Measurements from ENCODE around the gene MXD4.
"Not testable (repeated sequence)": the region's sequence is repeated elsewhere in the genome, so short reads cannot be mapped to it uniquely, and the experiment has no call there.

Gene MXD4

DNA sequence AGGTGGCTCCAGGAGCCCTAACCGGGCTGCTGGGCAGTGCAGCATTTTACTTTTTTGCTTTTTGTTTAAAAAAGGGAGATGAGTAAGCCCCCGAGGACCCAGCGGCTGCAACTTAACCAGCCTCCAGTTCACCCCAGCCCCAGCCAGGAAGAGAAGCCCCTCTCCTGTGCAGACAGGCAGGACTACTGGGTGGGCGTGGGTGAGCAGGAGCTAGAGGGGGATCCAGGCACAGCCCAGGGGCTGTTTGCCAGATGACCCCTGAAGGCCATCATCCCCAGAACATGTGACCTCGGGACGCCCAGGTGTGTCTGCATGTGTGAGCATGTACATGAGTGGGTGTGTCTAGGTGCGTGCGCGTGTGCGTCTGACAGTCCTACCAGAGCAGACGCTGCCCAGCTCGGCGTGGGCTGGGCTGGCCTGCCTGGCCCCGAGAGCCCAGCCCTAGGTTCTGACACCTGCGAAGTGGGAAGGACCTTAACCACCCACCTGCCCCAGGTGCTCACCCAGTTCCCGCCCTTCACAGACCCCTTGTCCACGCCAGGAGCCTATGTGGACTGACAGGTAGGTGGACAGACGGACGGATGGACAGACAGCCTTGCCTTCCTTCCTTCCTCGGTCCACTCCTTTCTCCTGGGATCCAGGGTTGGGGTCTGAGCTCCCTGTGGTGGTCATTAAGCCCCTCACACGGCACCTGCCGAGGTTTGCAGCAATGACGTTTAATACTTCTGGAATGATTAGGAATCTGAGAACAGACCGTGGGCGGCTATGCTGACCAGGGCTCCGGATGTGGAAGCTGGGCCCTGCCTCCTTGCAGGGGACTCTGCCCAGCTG lies 12.2 kb downstream of the MXD4 start:
- FAIRE-seq = no peak

DNA sequence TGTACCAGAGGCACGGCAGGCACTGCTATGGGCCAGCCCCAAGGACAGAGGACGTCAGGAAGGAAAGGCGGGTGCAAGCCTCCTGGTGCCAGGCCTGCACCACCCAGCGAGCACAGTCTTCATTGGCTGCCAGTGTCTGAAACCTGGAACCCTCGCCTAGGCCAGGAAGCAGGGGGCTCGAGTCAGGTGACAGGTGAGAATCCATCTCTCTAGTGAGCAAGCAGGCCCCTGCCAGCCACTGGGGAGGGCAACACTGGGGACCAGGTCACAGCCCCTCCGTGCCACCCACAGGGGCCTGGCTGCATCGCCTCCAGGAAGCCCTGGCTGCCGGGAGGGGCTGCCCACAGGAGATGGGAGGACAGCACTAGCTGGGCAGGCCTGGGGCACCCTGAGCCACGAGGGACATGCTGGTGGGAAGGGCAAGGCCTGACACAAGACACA lies 13.1 kb downstream of the MXD4 start:
- no peak for FAIRE-seq

DNA sequence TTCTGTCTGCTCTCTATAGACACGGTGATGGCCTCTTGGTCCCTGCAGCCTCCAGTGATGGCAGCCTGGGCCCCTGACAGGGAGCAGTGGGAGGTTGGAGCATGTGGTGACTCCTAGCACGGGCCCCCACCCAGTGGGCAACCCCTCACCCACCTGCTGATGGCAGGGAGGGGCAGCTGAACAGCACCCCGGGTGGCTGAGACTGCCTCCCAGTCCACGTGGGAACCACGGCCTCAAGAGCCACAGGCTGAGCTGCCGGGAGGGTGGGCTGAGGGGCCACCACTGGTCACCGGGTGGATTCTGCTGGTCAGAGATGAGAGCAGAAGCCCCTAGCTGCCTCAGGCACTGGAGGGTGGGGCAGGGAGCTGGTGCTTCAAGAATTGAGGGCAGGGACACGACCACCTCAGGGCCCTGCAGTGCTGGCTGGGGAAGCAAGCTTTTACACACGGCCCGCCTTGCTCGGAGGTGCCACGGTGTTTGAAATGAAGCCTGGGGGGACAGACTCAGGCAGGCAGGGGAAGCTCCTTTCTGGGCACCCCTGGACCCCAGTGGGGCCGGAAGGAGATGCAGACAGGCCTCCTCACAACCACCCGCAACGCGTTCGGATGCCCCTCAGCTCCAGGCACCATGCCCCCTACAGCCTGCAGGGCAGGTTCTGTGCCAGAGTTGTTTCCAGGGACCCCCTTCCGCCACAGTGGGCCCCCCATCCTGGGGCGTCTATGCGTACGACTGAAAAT lies 13.7 kb downstream of the MXD4 start:
- no peak for FAIRE-seq

DNA sequence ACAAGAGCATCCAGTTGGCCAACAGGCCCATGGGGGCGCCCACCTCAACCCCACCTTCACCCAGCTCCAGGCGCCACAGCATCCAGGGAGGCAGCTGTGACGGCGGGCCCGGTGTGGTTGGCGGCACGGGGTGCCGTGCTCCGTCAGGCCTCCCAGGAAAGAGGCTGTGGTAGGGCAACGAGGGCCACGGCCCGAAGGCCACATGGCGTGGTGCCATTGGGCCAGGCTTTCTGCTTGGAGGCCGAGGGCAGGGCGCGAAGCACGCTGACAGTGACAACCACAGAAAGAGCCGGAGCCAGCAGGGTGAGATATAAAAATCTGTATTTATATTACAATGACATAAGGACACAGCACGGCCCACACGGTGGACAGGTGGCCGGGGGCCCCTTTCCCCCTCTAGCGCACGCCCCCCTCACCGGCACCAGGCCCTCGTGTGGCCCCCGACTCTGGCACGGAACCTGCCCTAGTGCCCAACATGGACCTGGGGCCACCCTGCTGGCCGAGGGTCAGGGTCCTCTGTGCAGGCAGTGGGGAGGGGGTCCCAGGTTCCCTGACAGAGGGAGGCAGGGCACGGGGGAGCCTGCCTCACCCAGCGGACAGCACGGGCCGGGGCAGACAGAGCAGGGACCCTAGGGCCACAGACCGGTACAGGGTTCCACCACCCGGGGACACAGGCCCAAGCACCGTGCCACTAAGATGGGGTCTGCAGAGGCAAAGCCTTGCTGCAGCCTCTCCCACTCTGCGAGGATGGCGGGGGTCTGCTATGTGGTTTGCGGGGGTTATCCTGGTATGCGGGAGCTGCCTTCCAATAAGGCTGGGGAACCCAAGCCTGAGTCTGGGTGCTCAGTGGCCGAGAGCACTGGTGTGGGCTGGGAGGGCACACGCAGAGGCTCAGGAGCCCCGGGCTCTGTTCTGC lies 14.5 kb downstream of the MXD4 start:
- no peak for FAIRE-seq

DNA sequence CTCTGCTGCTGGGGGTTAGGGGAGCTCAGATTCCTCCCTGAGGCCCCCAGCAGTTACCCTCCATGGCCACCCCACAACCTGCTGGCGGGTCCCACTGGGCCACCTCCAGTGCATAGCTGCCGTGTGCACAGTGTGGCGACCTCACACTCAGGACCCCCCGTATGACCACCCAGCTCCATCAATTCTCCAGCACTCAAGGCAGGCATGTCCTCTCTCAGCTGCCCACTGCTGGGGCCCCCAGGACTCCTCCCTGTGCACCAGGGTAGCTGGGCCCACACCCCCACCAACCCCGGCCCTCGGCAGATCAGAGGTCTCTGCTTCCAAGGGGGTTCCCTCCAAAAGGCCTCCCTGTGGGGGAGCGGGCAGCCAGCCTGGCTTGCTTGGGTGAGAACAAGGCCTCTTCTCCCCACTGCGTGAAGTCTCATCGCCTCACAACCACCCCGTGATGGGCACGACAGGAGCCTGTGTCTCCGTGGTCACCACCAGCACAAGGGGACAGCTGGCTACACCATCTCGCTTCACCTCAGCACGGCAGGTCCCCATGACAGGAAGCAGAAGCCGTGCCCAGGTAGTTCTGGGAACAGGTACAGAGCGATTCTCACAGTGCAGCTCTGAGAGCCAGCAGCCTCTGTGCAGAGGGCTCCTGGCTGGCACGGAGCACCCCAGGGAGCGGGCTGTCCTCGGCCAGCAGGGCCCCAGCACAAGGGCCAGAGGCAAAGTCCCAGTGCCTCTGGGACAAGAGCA lies 15.4 kb downstream of the MXD4 start:
- FAIRE-seq = no peak

DNA sequence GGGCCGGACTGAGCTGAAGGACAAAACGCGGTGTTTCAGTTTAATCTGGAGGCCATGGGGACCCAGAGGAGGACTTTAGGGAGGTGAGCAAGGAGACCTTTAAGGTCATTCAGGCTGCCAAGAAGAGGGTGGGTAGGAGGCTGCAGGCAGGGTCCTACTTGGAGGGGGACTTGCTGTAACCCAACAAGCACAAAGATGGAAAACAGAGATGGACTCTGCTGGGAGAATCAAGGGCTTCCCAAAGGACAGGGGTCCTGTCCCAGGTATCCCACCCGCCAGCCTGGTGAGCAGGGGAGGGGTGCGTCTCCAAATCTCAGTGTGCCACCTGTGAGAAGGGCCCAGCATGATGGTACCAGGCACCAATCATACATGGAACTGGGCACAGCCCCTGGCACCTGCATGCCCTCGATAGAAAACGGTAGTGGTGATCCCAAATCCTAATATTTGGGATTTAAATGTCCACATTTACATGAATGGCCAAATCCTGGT lies 16.1 kb downstream of the MXD4 start:
- no peak for FAIRE-seq

DNA sequence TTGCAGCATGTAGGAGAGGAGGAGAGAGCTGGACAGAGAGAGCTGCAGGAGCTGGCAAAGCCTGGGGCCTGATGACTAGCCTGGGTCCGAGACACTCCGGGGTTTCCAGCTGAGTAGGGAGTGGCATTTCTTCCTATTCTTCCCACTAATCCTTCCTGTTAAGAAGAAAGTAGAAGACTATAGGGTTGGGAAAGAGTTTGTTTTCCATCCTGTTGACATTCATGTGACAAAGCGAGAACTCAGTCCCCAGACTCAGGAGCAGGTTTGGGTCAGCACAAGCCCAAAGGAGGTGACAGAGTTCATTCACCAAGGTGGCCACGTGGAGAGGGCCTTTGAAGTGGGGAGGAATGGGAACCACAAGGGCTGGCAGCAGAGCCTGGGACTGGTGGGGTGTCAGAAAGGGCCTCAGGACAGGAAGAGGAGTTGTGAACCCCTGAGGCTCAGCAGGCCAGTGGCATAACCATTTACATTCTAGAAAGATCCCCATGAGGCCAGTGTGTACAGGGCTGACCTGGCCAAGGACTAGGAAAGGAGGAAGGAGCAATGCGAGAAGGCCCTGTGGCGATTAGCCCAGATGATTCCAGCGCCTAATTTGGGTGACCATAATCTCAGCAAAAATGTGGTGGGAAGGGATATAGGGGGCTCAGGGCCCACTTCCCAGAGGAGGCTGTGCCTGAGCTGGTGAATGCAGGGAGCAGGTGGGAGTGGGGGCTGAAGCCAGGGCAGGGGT lies 16.7 kb downstream of the MXD4 start:
- FAIRE-seq = no peak

DNA sequence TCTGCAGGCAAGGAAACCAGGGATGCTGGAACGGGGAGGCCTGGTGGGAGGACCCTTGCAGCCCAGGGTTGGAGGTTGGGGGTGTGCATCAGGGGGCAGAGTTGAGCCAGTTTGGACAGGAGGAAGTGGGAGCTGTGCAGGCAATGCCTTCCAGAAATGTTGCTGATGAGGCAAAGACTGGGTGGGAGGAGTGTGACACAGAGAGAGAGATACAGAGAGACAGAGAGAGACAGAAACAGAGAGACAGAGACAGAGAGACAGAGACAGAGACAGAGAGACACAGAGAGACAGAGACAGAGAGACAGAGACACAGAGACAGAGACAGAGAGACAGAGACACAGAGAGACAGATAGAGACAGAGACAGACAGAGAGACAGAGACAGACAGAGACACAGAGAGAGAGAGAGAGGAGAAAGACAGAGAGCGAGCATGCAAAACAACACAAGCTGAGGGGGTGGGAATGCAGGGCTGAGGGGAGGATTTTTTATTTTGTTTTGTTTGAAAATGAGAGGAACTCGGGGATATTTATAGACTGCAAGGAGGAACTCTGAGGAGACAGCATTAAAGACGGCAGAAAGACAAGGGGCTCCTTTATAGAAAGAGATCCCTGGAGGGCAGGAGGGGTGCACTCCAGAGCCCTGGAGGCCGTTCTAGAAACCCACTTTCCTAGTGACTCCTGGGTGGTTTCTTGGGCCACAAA lies 18.1 kb downstream of the MXD4 start:
- FAIRE-seq = no peak

DNA sequence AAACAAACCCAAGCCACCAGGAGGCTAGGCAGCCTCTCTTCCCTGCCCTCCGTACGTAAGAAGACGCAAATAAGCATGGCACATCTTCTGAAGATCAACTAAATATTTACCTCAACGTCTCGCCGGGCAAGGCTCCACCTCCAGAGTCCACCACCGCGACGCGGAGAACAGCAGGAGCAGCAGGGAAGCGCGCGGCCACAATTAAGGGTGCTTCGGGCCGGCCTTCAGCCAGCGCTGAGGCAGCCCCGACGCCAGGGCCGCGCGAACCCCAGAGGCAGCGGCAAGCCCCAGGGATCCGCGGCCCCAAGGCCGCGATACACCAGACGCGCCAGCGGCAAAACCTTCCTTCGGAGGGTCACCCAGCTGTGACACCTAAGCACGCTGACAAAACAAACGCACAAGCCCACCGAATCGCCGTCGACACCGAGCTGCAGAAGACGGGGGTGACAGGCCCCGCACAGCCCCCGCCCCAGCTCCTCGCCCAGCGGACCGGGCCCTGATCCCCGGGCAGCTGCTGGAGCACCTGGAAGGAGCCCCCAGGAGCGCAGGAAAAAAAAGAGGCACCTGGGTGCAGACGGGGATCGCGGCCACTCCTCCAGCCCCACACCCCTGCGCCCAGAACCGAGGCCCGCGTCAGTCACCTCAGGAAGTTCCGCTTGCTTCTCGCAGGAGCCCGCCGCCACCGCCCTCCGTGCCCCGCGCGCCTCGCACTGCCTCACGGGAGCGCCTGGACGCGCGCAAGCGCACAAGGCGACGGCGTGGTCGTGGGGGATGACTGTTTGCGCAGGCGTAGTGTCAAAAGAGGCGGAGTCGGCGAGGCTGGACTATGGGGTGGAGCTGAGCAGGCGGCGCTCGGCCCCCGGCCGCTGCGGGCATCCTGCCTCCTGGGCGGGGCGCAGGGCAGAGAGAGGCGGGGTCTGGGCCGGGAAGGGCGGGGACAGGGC lies 20.2 kb downstream of the MXD4 start, which contains the start of the genes HAUS3 and POLN:
HAUS3 (minus strand) TSS at position 712 of the 944 bp plus-strand sequence. CDS start 1,175 bp downstream, outside the sequence.
POLN (minus strand) TSS at position 712 of the 944 bp plus-strand sequence. CDS start 12,890 bp downstream, outside the sequence.
- peak; percentile 94 for FAIRE-seq

DNA sequence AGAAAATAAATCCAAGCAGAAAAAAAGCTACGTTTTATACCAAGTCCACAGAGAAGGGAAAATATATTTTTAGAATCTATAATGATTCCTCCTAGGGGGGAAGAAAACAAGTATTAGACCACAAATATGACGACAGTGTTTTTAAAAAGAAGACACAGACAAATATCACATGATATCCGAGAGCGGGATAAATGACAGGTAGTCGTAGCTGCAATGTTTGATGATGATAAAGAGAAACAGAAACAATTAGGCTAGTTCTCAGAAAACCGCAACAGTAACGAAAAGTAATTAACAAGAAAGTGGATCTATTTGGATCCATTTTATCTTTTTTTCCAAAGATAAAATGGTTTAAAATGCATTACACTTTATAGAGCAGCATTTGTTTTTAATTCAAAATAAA lies 20.9 kb downstream of the MXD4 start:
- FAIRE-seq = no peak

DNA sequence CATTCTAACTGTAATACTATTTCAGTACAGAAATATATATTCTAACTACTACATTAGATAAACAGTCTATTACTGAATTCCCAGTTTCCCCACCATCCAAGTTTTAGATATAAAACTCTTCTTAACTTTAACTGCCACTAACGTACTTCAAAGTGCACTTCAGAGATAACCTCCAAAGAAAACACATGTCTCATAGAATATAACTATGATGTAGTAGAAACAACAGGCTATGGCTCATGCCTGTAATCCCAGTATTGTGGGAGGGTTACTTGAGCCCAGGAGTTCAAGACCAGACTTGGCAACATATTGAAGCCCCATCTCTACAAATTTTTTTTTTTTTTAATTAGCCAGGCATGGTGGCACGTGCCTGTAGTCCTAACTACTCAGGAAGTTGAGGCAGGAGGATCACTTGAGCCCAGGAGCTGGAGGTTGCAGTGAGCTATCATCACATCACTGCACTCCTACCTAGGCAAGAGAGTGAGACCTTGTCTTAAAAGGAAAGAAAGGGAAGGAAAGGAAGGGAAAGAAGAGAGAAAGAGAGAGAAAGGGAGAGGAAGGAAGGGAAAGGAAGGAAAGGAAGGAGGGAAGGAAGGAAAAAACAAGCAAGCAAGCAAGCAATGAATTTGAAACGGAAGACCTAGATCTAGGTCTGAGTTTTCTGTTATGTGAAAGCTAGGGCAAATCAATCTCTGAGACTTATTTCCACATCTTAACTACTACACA lies 24.8 kb downstream of the MXD4 start:
- FAIRE-seq = no peak

DNA sequence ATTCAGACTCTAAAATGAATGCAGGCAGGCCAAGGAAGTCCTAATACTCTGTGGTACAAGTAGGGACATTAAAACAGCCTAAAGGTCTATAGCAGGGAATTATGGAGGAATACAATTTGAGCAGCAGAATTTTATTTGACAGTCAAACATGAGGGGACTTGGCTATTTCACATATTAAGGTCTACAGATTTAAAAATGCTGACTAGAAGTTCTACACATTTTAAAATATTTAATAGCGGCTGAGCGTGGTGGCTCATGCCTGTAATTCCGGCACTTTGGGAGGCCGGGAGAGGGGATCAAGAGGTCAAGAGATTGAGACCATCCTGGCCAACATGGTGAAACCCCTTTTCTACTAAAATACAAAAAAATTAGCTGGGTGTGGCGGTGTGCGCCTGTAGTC lies 30.8 kb downstream of the MXD4 start:
- FAIRE-seq = no peak

DNA sequence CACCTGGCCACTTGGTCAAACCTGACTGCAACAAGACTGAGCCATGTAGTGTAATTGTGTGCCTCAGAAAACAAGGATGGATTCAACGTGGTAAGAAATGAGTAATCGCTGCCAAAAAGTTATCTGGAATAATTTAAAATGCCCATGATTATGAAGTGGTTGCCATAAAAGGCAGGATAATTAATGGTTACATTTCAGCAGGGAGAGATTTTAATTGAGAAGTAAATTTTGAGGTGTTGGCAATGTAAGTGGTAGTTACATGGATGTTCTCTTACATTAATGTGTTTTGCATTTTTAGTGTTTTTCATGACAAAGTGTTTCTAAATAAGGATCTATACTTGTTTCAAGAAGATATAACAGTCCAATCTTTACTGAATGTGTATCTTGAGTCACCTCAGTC lies 35.6 kb downstream of the MXD4 start:
- FAIRE-seq = no peak

DNA sequence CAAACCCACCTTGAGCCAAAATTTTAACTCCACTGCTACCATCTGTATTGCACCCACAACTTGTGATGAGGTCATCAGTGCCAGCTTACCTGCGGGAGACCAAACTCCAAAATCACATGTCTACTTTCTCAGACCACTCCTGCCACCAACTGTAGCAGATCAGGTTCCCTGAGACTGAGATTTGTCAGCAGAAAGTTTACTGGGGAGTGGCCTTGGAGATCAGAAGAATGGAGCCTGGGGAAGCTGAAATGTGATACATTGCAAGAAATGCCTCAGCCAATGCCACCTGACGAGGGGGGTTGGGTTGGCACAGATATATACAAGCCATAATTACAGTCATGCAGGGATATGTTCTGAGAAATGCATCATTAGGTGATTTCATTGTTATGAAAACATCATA lies 39.1 kb downstream of the MXD4 start:
- FAIRE-seq = no peak

DNA sequence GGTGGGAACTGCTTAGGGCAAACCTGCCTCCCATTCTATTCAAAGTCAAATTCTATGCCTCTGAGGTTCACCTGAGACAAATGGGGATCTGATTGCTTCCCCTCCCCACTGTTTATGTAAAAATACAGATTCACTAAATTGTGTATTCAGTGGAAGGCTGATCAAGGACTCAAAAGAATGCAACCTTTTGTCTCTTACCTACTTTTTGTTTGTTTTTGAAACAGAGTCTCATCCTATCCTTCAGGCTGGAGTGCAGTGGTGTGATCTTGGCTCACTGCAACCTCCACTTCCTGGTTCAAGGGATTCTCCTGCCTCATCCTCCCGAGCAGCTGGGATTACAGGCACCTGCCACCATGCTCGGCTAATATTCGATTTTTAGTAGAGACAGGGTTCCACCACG lies 40.5 kb downstream of the MXD4 start:
- FAIRE-seq = not testable (repeated sequence)

DNA sequence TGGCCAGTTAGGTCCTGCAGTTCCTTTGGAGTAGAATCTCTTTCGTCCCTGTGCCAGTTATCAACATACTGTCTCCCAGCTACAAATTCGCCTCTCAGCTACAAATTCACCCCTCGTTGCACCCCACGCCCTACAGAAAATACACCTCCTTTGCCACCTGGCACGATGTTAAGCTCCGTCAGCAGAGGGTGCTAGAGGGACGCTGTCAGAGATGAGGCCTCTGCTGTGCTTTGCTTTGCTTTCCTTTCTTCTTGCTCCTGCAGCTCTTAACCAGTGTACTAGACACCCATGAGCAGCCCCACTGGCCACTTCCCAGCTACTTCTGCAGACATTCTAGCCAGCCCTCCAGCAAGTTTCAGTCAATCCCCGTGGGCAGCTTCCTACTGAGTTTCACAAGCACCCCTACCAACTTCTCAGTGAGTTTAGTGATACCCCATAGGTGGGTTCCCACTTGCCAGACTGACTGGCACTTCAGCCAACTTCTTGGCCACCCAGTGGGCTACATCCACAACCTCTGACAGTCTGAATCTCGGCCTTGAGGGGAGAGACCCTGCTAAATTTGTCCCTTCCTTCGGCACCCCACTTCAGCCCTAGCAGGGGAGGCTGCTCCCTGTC lies 41.8 kb downstream of the MXD4 start:
- peak; percentile 77 for FAIRE-seq

DNA sequence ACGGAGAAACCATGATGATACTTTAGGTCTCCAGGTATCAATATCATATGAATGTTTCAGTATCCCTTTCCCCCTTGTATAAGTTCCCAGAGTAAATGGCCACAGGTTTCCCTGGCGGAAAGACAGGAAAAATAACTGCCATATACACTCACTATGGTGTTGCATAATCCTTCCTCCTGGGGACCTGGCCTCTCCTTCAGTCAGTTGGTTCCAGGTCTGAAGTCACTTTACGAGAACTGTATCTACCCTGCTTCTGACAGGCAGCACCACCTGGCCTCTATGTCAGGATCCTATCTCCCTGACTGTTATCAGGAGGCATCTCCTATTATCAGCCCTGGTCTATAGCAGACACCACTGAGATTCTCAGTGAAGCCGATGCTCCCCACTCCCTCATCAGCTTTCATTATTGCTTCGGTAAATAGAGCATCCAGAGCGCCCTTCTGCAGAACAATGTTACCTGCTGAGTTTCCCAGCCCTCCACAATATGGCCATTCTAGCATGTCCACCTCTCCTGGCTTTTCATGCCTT lies 42.6 kb downstream of the MXD4 start:
- no peak for FAIRE-seq

DNA sequence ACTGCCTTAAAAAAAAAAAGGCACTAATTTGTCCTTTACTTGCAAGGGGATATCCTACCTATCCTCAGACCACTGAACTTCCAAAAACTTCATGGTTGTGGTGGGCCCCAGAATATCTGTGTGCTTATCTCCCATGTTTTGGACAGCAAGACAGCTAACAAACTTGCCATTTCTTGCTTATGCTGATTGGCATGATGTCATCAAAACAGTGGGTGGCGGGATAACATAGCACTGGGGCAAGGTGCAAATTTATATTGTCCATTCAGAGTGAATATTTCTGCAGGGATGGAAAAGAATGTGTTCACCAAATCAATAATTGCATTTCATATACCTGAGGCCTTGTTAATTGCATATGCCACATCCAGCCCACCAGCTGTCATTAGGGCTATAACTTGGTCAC lies 43.5 kb downstream of the MXD4 start:
- no peak for FAIRE-seq

Data from G401.6 (cell line).